HG03442 (cell line): ENCODE measurements around the gene MAGI1.
"Not testable (repeated sequence)": the region's sequence is repeated elsewhere in the genome, so short reads cannot be mapped to it uniquely, and the experiment has no call there.

Experiments used
- ATAC-seq: cut with Tn5 transposase; IDR thresholded peaks from one replicate; pipeline ENCODE4 v1.9.1; 2021; ENCODE audit warnings: mild to moderate bottlenecking, moderate library complexity; ENCODE audit not compliant: unreplicated experiment

The MAGI1 gene

DNA sequence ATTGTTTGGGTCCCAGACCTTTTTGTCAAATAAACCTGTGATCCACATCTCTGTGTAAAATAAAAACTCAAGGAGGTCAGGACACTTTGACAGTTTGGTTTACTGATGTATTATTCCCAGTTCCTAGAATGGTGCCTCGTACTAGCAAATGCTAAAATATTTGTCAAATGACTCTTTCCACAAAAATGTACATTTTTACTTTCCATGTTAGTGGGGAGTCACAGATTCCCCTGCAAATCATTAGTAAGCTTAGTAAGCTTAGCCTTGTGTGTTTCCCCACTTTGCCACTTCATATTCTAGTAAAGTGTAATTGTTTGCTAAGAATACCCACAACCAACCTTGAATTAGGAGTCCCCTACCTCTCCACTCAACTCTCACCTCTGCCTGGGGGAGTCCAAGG, 2.4 kb upstream of the MAGI1 start:
- ATAC-seq = no peak

DNA sequence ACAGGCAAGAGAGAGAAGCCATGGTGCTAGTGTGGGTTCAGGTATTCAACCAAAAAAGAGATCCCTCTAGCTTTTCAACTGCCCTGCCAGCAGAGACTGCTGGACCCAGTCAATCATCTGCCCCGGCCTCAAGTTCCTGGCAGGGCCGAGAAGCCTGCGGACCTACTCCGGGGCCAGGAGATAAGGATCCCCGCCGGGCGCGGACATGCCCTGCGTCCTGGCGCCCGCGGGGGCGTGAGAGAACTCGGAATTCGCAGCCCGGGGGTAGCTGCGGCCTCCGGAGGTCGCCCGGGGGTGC, 821 bp upstream of the MAGI1 start:
- ATAC-seq = no peak

DNA sequence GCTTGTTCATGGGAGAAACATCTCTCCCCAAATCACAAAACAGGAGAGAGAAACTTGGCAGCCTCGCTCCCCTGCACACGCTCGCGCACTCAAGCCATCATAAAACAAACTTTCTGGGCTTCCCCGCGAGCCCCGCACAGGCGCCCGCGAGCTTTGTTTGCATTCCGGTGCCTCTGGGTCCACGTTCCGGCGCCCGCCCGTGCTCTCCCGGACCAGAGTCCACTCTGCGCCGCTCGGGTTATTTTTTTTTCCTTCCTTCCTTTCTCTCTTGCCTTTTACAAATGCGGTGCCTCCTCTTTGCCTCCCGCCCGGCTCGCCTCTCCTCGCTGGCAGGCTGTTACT, 363 bp downstream of the MAGI1 start:
- peak; percentile 25 for ATAC-seq

DNA sequence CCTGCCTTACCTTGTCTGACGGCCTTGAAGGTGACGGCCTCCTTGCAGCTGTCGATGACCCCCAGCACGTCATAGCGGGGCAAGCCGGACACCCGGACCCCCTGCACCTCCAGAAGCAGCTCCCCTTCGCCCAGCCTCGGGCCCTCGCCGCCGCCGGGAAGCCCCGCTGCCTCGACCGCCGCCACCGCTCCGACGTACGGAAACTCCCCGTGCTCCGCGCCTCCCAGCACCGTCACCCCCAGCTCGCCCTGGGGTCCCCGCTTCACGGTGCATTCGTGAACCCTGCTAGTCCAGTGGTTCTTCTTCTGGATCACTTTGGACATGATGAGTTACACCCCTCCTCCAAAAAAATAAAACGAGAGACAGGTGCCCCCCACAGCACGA, 740 bp downstream of the MAGI1 start:
- ATAC-seq = no peak

- ATAC-seq = no peak
Observed at GRCh38 chr3:66037330-66037985, 1.3 kb downstream of the MAGI1 start.

DNA sequence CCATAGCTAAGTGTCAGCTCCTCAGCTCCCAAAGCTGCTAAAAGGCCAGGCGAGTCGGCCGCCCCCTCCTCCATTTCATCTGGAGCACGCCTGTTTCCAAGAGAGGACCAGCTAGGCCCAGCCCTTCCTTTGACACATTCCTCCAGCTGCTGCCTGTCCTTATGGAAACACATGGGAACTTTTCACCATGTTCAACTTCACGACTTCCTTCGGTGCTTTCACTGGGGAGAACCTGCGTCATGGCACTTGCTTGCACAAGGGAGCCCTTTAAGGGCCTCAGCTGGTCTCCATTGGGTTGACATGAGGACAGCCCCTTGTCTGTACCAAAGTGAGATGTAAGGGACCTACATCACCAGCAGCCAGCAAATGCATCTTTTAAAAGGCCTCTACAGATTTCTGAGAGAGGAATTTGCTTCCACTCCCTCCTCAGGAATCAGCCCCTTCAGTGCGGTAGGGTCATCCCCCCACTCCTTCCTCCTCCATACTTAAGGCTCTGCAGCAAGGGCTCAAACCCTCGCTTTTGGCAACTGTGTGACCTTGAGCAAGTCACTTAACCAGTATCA, 2.1 kb downstream of the MAGI1 start:
- ATAC-seq = no peak

GRCh38 chr3:66035763-66036477, 2.8 kb downstream of the MAGI1 start:
- no peak for ATAC-seq

DNA sequence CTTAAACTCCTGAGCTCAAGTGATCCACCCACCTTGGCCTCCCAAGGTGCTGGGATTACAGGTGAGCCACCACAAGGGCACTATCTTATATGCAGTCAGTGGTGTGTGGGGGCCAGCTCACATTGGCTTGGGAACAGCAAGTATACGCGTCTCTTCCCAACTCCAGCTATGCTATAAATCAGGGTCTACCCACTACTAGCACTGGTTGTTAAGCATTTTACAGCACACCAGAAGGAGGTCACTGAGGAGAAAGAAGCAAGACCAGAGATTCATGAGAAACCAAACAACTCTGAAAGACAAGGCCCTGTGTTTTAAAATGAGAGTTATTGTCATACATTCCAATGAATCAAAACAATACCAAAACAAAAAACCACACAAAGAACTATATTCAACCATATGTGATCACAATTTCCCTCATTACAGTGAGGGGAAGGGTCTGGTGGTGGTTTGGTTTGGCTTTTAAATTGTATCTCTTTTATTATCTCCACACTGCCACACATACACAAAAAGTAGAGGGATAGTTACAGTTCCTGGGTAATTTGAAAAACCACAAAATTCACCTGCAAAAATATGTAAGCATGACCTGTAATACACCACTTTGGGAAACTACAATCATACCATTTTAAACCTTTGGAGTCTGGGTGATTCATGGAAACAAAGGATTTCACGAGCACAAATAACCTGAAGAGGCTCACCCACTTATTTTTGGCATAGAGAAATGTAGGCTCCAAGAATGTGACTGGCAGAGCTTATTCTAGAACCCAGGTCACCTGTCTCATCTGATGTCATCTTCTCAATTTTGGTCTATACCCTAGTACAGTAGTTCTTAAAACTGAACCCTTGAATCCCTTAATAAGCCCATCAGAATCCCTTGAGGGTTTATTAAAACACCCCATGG, 5.2 kb downstream of the MAGI1 start:
- no peak for ATAC-seq

DNA sequence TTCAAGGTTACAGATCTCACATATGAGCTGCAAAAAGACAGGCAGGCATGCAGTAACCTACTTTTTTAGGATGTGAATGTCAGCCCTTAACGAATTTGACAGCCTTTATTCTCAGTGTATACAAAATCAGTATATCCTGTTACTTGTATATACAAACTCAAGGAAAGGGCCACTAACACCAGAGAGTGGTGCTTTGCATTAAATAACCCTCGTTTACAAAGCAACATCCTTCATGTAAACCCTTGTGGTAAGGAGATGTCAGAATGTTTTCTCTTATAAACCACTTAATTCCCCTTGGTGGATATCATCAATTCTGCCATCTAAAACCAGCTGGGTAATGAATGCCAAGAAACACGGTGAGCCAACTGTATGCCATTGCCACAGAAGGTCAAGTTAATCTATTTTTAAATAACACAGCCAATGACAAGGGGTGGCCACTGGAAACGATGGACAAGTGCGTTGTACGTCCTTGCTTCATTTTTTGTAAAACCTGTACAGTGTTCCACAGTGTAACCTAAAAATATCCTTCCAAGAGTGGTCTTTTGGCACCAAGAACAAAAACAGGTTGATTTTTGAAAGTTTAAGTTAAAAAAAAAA, 7.5 kb downstream of the MAGI1 start:
- no peak for ATAC-seq

GRCh38 chr3:66029443-66029842, 9.3 kb downstream of the MAGI1 start:
- ATAC-seq = no peak

GRCh38 chr3:66029014-66029413, 9.7 kb downstream of the MAGI1 start:
- no peak for ATAC-seq

GRCh38 chr3:66028457-66028856, 10.3 kb downstream of the MAGI1 start:
- ATAC-seq = no peak

GRCh38 chr3:66027099-66027498, 11.6 kb downstream of the MAGI1 start:
- not testable (repeated sequence) for ATAC-seq

DNA sequence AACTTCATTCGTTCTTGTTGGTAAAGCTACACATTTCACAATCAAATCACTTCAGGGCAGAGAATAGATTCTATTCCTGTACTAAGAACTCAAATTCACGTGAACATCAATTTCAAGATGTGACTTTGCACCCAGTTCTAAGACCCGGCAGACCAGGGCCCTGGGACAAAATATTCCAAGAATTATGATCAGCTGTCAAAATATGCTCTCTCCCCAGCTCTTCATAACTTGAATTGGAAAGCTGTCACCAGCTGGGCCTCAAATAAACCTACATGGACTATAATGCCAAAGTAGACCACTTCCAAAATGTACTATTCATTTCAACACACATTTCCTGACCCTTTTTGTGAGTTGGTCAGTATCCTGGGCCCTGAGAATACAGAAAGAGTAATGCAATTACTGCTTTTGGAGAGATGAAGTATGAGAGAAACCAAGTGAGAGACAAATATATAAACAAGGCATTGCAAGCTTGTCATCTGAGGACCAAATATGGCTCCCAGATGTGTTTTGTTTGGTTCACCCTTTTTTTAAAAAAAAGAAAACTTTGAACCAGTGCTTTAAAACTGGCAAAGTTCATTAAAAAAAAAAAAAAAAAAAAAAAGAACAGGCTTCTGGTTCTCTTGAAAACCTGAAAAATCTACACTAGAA, 14.9 kb downstream of the MAGI1 start:
- ATAC-seq = no peak

DNA sequence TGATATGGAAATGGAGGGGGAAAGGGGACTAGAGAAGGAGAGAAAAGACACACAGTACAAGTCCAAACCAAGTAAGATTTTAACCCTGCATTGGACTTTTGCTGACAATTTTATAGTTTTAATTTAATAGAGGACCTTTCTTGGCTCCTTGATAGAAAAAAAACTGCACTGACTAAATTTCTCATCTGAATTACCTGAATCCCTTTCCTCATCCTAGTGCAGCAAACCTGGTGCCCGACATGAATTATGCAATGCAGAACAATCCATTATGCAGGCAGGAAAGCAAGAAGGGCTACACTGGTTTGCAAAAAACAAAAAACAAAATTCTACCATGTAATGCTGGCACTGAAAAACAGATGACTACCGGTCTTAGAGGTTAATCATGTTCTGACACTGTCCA, 15.5 kb downstream of the MAGI1 start:
- ATAC-seq = no peak

DNA sequence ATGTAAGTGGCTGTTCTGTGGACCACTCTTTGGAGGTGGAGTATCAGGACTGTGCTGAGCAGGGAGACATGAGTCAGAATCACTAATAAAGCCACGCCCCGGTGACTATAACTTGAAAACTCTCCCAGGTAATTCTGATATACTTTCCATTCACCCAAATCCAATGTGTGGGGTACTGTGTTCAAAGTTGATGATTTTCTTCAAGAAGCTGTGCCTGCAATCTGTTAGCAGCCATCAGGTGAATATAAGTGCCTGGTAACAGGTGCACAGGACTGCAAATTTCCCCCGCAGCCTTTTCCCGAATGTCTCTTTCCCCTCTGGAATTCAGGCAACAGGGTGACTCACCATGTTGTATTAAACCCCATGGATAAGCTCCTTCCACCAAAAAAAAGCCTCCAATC, 17.0 kb downstream of the MAGI1 start:
- ATAC-seq = no peak

DNA sequence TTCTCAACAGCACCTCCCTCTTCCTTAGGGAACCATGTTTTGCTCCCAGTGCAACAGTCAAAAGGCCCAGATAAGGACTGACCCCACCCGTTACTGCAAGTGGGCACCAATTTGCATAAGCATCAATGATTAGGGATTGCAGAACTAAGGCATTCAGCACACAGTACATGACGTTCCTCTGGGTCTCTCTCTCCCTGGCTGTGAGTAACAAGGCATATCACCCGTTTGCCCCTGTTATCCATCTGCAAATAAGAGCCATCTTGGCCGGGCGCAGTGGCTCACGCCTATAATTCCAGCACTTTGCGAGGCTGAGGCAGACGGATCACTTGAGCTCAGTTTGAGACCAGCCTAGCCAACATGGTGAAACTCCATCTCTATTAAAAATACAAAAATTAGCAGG, 18.8 kb downstream of the MAGI1 start:
- no peak for ATAC-seq

DNA sequence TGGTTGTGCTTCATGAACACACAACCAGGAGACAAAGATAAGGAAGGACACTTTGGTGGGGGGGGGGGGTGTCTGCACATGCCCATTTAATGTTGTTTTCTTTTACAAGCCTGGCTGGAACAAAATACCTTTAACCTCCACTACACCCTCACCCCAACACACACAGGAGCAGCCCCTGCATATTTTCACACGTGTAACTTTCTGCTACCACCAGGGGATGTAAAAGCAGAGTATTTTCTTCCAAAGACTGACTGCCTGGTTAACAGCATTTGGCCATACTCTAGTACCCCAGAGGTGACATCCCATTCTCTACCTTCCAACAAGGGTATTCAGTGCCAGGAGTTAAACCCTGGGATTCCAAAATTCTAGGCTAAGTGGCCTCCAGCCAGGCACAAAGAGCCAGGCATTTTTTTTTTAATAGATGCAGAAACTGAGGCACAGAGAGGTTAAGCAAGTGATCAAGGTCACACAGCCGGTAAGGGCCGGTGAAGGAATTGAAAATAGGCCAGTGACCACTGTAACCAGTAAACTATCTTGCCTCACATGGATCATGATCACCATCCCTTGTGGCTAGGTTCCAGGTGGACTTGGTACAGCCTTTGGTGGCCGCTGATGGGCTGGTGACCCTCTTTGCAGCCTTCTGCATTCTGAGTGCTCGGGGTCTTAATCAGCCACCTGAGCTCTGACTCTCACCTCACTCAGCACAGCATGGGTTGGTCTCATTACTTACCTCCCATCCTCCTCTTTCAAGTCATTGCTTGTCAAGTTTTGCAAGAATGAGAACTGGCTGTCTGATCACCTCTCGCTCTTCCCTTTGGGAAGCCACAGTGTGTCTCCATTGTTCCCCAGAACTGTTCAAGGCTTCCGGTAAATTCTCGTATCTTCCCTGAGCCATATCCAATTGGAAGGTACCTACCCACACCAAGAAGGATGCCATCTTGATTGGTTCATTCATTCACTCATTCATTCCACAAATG, 20.4 kb downstream of the MAGI1 start:
- ATAC-seq = no peak

GRCh38 chr3:66017591-66017990, 21.1 kb downstream of the MAGI1 start:
- no peak for ATAC-seq

GRCh38 chr3:66017084-66017483, 21.6 kb downstream of the MAGI1 start:
- no peak for ATAC-seq
